ENCODE results near the gene TMEM175.

DNA sequence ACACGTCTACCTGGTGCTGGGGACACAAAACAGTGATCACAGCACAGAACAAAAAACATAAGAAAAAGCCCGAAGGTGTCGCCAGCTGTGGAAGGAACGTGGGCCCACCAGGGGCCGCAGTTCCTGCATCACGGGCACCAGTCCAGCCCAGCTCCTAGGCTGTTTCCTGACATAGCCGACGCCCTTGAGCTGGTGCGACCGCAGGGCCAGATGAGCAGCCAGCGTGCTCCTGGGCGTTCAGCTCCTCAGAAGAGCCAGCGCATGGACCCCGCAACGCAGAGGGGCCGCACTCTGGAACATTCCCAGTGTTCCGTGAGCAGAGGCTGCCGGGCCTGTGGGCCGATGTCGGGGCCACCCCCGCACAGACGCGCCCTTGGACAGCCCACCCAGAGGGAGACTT is 44.2 kb upstream of the TMEM175 start:
- TF ChIP-seq, protein P1, sequence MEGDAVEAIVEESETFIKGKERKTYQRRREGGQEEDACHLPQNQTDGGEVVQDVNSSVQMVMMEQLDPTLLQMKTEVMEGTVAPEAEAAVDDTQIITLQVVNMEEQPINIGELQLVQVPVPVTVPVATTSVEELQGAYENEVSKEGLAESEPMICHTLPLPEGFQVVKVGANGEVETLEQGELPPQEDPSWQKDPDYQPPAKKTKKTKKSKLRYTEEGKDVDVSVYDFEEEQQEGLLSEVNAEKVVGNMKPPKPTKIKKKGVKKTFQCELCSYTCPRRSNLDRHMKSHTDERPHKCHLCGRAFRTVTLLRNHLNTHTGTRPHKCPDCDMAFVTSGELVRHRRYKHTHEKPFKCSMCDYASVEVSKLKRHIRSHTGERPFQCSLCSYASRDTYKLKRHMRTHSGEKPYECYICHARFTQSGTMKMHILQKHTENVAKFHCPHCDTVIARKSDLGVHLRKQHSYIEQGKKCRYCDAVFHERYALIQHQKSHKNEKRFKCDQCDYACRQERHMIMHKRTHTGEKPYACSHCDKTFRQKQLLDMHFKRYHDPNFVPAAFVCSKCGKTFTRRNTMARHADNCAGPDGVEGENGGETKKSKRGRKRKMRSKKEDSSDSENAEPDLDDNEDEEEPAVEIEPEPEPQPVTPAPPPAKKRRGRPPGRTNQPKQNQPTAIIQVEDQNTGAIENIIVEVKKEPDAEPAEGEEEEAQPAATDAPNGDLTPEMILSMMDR (conservative IDR thresholded peaks at IDR 0.05; ENCODE audit: low read depth, low read length), result no peak
- TF ChIP-seq EZH2 (IDR thresholded peaks at IDR 0.05; ENCODE audit: low read length, unreplicated experiment), result no peak

All from PC-3 (cell line).